H1 (cell line): Measurements from ENCODE around the gene TMEM106A. TPM values are rescaled to one million over a fixed set of nuclear protein-coding genes. Genes with fewer than 3 reads are reported as not detected.

Source experiments
- CTCF ChIA-PET: fragments of 300-600 bp; sonication (Branson Sonifier 250); formaldehyde crosslinking; loops from one replicate; lab custom pipeline; 2021; ENCODE audit not compliant: partially characterized antibody; lab: Charles Lee
- POLR2A ChIA-PET: fragments of 300-600 bp; sonication (Branson Sonifier 250); formaldehyde crosslinking; loops from one replicate; lab custom pipeline; 2021; ENCODE audit warnings: inconsistent platforms; ENCODE audit not compliant: partially characterized antibody; lab: Charles Lee
- DNase-seq, 2 experiments: peaks; one replicate each; pipeline versions ENCODE4 v3.0.0 to v3.0.0-alpha.2; 2010 to 2022; ENCODE audit warnings: low spot score in 2 of 2, low read depth in 1 of 2, mixed read lengths in 1 of 2
- FAIRE-seq: peaks from 2 replicates; lab custom pipeline; 2011; peaks lifted over from hg19 to GRCh38; lab: Jason Lieb, UNC
- H2AFZ ChIP-seq: 2 replicates; pipeline ENCODE4 v1.8.1; 2012; ENCODE audit warnings: low read length, inconsistent platforms
- H2AK5ac ChIP-seq: 2 replicates; pipeline ENCODE4 v1.6.1; 2013; ENCODE audit warnings: low read depth, low read length
- H2BK120ac ChIP-seq: replicated peaks from 2 replicates; pipeline ENCODE3; 2013; ENCODE audit warnings: low read depth, low read length, inconsistent platforms
- H2BK12ac ChIP-seq: 2 replicates; pipeline ENCODE4 v1.6.1; 2013; ENCODE audit warnings: low read depth, low read length
- H2BK15ac ChIP-seq: 2 replicates; pipeline ENCODE4 v1.6.1; 2013; ENCODE audit warnings: low read length
- H2BK20ac ChIP-seq: 2 replicates; pipeline ENCODE4 v1.6.1; 2013; ENCODE audit warnings: low read length
- H2BK5ac ChIP-seq: 2 replicates; pipeline ENCODE4 v1.6.1; 2013; ENCODE audit warnings: low read depth, low read length
- H3K14ac ChIP-seq: 2 replicates; pipeline ENCODE4 v1.6.1; 2013; ENCODE audit warnings: inconsistent platforms; ENCODE audit not compliant: insufficient read length
- H3K18ac ChIP-seq: 2 replicates; pipeline ENCODE4 v1.6.1; 2013; ENCODE audit warnings: low read length; ENCODE audit errors: extremely low read depth
- H3K23ac ChIP-seq: 2 replicates; pipeline ENCODE4 v1.6.1; 2013; ENCODE audit warnings: inconsistent platforms; ENCODE audit not compliant: insufficient read length
- H3K23me2 ChIP-seq: 2 replicates; pipeline ENCODE4 v1.6.1; 2013; ENCODE audit warnings: low read depth, low read length
- H3K27ac ChIP-seq: 2 replicates; pipeline ENCODE4 v1.6.1; 2011; ENCODE audit warnings: low read depth, low read length, inconsistent platforms
- H3K27me3 ChIP-seq, 4 experiments: replicated peaks in 1 of 4; 1 replicate in 1 of 4; 2 replicates in 3 of 4; pipeline versions ENCODE4 v1.6.1 to v1.8.1; 2011 to 2013; ENCODE audit warnings: low read length in 3 of 4, mild to moderate bottlenecking in 3 of 4, inconsistent platforms in 2 of 4, mixed read lengths in 2 of 4, moderate library complexity in 1 of 4; ENCODE audit not compliant: control insufficient read depth in 3 of 4, insufficient read depth in 3 of 4; ENCODE audit errors: extremely low read depth in 1 of 4
- H3K36me3 ChIP-seq, 4 experiments: 2 replicates each; pipeline versions ENCODE4 v1.6.1 to v1.8.1; 2011 to 2013; ENCODE audit warnings: mild to moderate bottlenecking in 4 of 4, low read length in 3 of 4, moderate library complexity in 2 of 4, control low read depth in 1 of 4, inconsistent platforms in 1 of 4; ENCODE audit not compliant: insufficient read depth in 4 of 4, control insufficient read depth in 2 of 4
- H3K4ac ChIP-seq: replicated peaks from 2 replicates; pipeline ENCODE3; 2013; ENCODE audit warnings: low read length, low read depth, mixed read lengths, inconsistent platforms; ENCODE audit not compliant: insufficient read length
- H3K4me1 ChIP-seq, 4 experiments: replicated peaks in 1 of 4; 1 replicate in 1 of 4; 2 replicates in 3 of 4; pipeline versions ENCODE4 v1.6.1 to v1.8.1; 2011 to 2013; ENCODE audit warnings: low read length in 3 of 4, inconsistent platforms in 2 of 4, mixed read lengths in 1 of 4; ENCODE audit not compliant: insufficient read depth in 4 of 4, control insufficient read depth in 3 of 4
- H3K4me2 ChIP-seq, 2 experiments: 2 replicates each; pipeline versions ENCODE4 v1.6.1 to v1.8.1; 2011 to 2013; ENCODE audit warnings: low read depth in 2 of 2, low read length in 2 of 2, control low read depth in 1 of 2, inconsistent platforms in 1 of 2, mild to moderate bottlenecking in 1 of 2; ENCODE audit not compliant: insufficient read depth in 1 of 2
- H3K4me3 ChIP-seq, 4 experiments: fragments of 200-600, 300-600 bp in 1 of 4; sonication (generic), shearing (Covaris generic), sonication (Bioruptor Twin) in 1 of 4; 2 replicates each; pipeline versions ENCODE4 v1.5.1 to v1.8.1; 2011 to 2016; ENCODE audit warnings: low read length in 4 of 4, low read depth in 3 of 4, control low read depth in 2 of 4, inconsistent platforms in 2 of 4, mild to moderate bottlenecking in 2 of 4, mixed read lengths in 1 of 4, moderate library complexity in 1 of 4; ENCODE audit not compliant: insufficient read depth in 2 of 4; ENCODE audit errors: extremely low read depth in 1 of 4
- H3K56ac ChIP-seq: replicated peaks from 2 replicates; pipeline ENCODE3; 2013; ENCODE audit warnings: low read depth, mild to moderate bottlenecking, mixed read lengths, low read length, inconsistent platforms; ENCODE audit not compliant: insufficient read length
- H3K79me1 ChIP-seq: 2 replicates; pipeline ENCODE4 v1.6.1; 2013; ENCODE audit warnings: low read depth, low read length, control low read depth
- H3K79me2 ChIP-seq, 2 experiments: 2 replicates each; pipeline versions ENCODE4 v1.6.1 to v1.8.1; 2012 to 2013; ENCODE audit warnings: low read length in 2 of 2, mild to moderate bottlenecking in 2 of 2, inconsistent platforms in 1 of 2; ENCODE audit not compliant: insufficient read depth in 2 of 2, control insufficient read depth in 1 of 2
- H3K9ac ChIP-seq, 4 experiments: replicated peaks in 1 of 4; 1 replicate in 1 of 4; 2 replicates in 3 of 4; pipeline versions ENCODE4 v1.6.1 to v1.8.1; 2011 to 2013; ENCODE audit warnings: low read depth in 3 of 4, low read length in 3 of 4, control low read depth in 2 of 4, mild to moderate bottlenecking in 2 of 4, moderate library complexity in 2 of 4, inconsistent platforms in 1 of 4; ENCODE audit errors: extremely low read depth in 1 of 4
- H3K9me3 ChIP-seq, 2 experiments: 2 replicates each; pipeline versions ENCODE4 v1.6.1 to v1.8.1; 2012 to 2013; ENCODE audit warnings: mild to moderate bottlenecking in 2 of 2, moderate library complexity in 2 of 2, control low read depth in 1 of 2, inconsistent platforms in 1 of 2, low read depth in 1 of 2, low read length in 1 of 2, mixed read lengths in 1 of 2; ENCODE audit not compliant: insufficient read depth in 2 of 2
- H4K20me1 ChIP-seq, 2 experiments: replicated peaks in 1 of 2; 2 replicates each; pipeline versions ENCODE3 to v1.8.1; 2011 to 2013; ENCODE audit warnings: inconsistent platforms in 2 of 2, low read length in 2 of 2, mild to moderate bottlenecking in 1 of 2; ENCODE audit not compliant: insufficient read depth in 2 of 2, control insufficient read depth in 1 of 2
- H4K5ac ChIP-seq: 2 replicates; pipeline ENCODE4 v1.6.1; 2013; ENCODE audit warnings: low read length, low read depth, mixed read lengths, inconsistent platforms; ENCODE audit not compliant: insufficient read length
- H4K8ac ChIP-seq: 2 replicates; pipeline ENCODE4 v1.8.0; 2013; ENCODE audit warnings: mild to moderate bottlenecking, moderate library complexity, low read length, inconsistent platforms; ENCODE audit not compliant: insufficient read depth; ENCODE audit errors: extremely low read depth
- H4K91ac ChIP-seq: replicated peaks from 2 replicates; pipeline ENCODE3; 2013; ENCODE audit warnings: low read length, mixed read lengths, inconsistent platforms; ENCODE audit not compliant: insufficient read length
- BRCA1 ChIP-seq: IDR thresholded peaks from 2 replicates; pipeline ENCODE4 v1.6.1; 2012; ENCODE audit warnings: low read depth, low read length, improper control_type of control experiment
- CHD2 ChIP-seq: IDR thresholded peaks from 2 replicates; pipeline ENCODE4 v1.6.1; 2012; ENCODE audit warnings: low read length, improper control_type of control experiment
- EZH2 ChIP-seq: fragments of 200-600 bp; sonication (generic); IDR thresholded peaks from 2 replicates; pipeline ENCODE4 v1.7.1; 2012; ENCODE audit warnings: low read depth, mild to moderate bottlenecking, moderate library complexity, low read length, inconsistent platforms; ENCODE audit not compliant: severe bottlenecking
- GTF2F1 ChIP-seq: IDR thresholded peaks from 2 replicates; pipeline ENCODE4 v1.6.1; 2012; ENCODE audit warnings: low read depth, low read length, improper control_type of control experiment, borderline replicate concordance
- HDAC6 ChIP-seq: IDR thresholded peaks from one replicate; pipeline ENCODE4 v1.7.1; 2012; ENCODE audit warnings: low read depth, mild to moderate bottlenecking, inconsistent platforms, low read length, moderate library complexity
- KDM1A ChIP-seq: fragments of 200-600, 300-600 bp; sonication (generic); IDR thresholded peaks from 2 replicates; pipeline ENCODE4 v1.7.1; 2016; ENCODE audit warnings: mild to moderate bottlenecking, low read length, borderline replicate concordance
- MAFK ChIP-seq: IDR thresholded peaks from 2 replicates; pipeline ENCODE4 v1.6.1; 2012; ENCODE audit warnings: low read depth, mild to moderate bottlenecking, improper control_type of control experiment, low read length
- POLR2AphosphoS5 ChIP-seq: IDR thresholded peaks from 2 replicates; pipeline ENCODE4 v1.6.1; 2011; ENCODE audit warnings: low read depth, low read length
- POU5F1 ChIP-seq: IDR thresholded peaks from 2 replicates; pipeline ENCODE4 v1.6.1; 2011; ENCODE audit warnings: low read depth, mild to moderate bottlenecking, low read length, moderate library complexity
- SIRT6 ChIP-seq: IDR thresholded peaks from one replicate; pipeline ENCODE4 v1.7.1; 2012; ENCODE audit warnings: low read length, inconsistent platforms
- SP1 ChIP-seq: IDR thresholded peaks from 2 replicates; pipeline ENCODE4 v1.6.1; 2011; ENCODE audit warnings: low read depth, low read length
- SP4 ChIP-seq: IDR thresholded peaks from 2 replicates; pipeline ENCODE4 v1.6.1; 2012; ENCODE audit warnings: low read length, inconsistent platforms
- SRF ChIP-seq: IDR thresholded peaks from 2 replicates; pipeline ENCODE4 v1.6.1; 2011; ENCODE audit warnings: mild to moderate bottlenecking, low read depth, low read length, moderate library complexity
- WGBS, 2 experiments: shearing (Covaris generic) in 1 of 2; methylation state at CpG; one replicate each; pipeline versions ENCODE4 v1.1.6 to v1.1.7; 2013 to 2015; ENCODE audit warnings: low lambda C conversion rate in 2 of 2, mixed read lengths in 2 of 2, inconsistent platforms in 1 of 2, low coverage in 1 of 2, missing lambda C conversion rate in 1 of 2; ENCODE audit not compliant: insufficient replicate concordance in 2 of 2, insufficient coverage in 1 of 2, insufficient read length in 1 of 2; ENCODE audit errors: extremely low coverage in 1 of 2, missing lambda C conversion rate in 1 of 2; 5-methylcytosine and 5-hydroxymethylcytosine counted together
- polyA plus RNA-seq, 7 experiments: library from polyadenylated mRNA; depleted of rRNA in 3 of 7; stranded (reverse) in 5 of 7; unstranded in 2 of 7; fragments of >200 nt in 5 of 7; fragments of 200-250 nt in 2 of 7; gene quantifications; 1 replicate in 5 of 7; 2 replicates in 1 of 7; 4 replicates in 1 of 7; pipeline versions ENCODE4 v1.2.1 to v1.2.3, GENCODE V29; 2011 to 2013; ENCODE audit warnings: missing spikeins in 2 of 7, mixed read lengths in 2 of 7
- total RNA-seq: library from RNA; stranded (reverse); fragmentation: NEBNext Ultra II Directional; extraction: Animal tissue kit (Norgen Biotek cat#: 25700); gene quantifications from 2 replicates; pipeline ENCODE4 v1.2.1, GENCODE V29; 2021
- TF ChIP-seq, protein P1 (sequence below): IDR thresholded peaks from 2 replicates; pipeline ENCODE4 v1.6.1; 2011; ENCODE audit warnings: low read length, improper control_type of control experiment

Gene TMEM106A
- total and polyA plus RNA-seq, 2 of the 8 experiments (the other 6 are each of a cell fraction or from before 2014, with no cell fraction given), result 3.2 to 5.4 TPM

DNA sequence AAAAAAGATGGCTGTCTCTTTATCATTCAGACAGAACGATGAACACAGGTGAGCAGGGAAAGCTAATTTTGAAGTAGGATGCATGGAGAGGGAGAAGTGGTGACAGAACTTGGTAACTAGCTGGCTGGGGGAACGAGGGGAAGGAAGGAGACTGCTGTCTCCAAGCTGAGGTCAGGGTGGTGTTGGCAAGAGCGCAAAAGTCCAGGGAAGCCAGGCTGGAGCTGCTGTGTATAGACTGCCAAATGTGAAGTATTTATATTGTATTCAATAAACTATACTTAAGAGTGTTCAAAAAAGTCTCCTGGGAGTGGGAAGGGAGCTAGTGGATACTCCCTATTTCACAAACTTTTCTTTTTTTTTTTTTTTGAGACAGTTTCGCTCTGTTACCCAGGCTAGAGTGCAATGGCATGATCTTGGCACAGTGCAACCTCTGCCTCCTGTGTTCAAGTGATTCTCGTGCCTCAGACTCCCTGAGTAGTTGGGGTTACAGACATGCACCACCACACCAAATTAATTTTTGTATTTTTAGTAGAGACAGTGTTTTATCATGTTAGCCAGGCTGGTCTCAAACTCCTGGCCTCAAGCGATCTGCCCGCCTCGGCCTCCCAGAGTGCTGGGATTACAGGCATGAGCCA lies 8.2 kb downstream of the TMEM106A start:
- no peak overlapping the region for H3K18ac ChIP-seq
- no peak overlapping the region for H2AK5ac ChIP-seq
- H2BK5ac ChIP-seq, result no peak overlapping the region
- H4K20me1 ChIP-seq, result no peaks in the 10 kb centered on the region
- H3K14ac ChIP-seq, result no peak overlapping the region
- no peak overlapping the region for H3K27ac ChIP-seq
- POLR2A ChIA-PET, result interaction anchor here (1.7 to 10.3 kb wide), 2 partner anchors 8 to 97 kb away, joined by 5 to 123 read pairs; partner anchors contain the start of gene TMEM106A
- FAIRE-seq (no peak), DNase-seq (peak in 1 of 2 experiments; percentile 10)
- no peaks in the 10 kb centered on the region; a peak in 1 of 4 replicates for H3K9me3 ChIP-seq
- H3K36me3 ChIP-seq, result peaks cover 0 to 2% (median 0%) of the 10 kb centered on the region in 4 experiments; a peak in 1 of 8 replicates
- no peak overlapping the region for H4K5ac ChIP-seq
- 78% methylated on average over 7 of the region's 8 CpGs; no CpG with 5 or more reads in 1 of the 2 experiments for WGBS, 2 experiments
- CTCF ChIA-PET, result no interaction called here
- H3K4me1 ChIP-seq, result no peaks in the 10 kb centered on the region
- H2BK15ac ChIP-seq, result no peak overlapping the region
- H3K23ac ChIP-seq, result no peak overlapping the region
- H3K9ac ChIP-seq, result no peak overlapping the region
- H3K23me2 ChIP-seq, result no peaks in the 10 kb centered on the region; the same call in 1 of the 2 replicates
- no peak overlapping the region for H2BK12ac ChIP-seq
- no peak overlapping the region for H3K4me3 ChIP-seq
- no peaks in the 10 kb centered on the region for H3K27me3 ChIP-seq
- H2AFZ ChIP-seq, result no peak overlapping the region
- no peak overlapping the region for H4K91ac ChIP-seq
- no peaks in the 10 kb centered on the region for H3K79me2 ChIP-seq
- no peak overlapping the region for H2BK120ac ChIP-seq
- H3K56ac ChIP-seq, result no peak overlapping the region
- H4K8ac ChIP-seq, result no peak overlapping the region
- H2BK20ac ChIP-seq, result no peak overlapping the region
- no peak overlapping the region for H3K4ac ChIP-seq
- no peak overlapping the region for H3K4me2 ChIP-seq
- no peaks in the 10 kb centered on the region for H3K79me1 ChIP-seq
- TF ChIP-seq CHD2 (no peak), SP1 (no peak), SP4 (no peak), SIRT6 (no peak), KDM1A (no peak), POU5F1 (no peak), BRCA1 (no peak), SRF (no peak), POLR2AphosphoS5 (no peak), EZH2 (no peak), HDAC6 (no peak), GTF2F1 (no peak), MAFK (no peak)
- TF ChIP-seq, protein P1, sequence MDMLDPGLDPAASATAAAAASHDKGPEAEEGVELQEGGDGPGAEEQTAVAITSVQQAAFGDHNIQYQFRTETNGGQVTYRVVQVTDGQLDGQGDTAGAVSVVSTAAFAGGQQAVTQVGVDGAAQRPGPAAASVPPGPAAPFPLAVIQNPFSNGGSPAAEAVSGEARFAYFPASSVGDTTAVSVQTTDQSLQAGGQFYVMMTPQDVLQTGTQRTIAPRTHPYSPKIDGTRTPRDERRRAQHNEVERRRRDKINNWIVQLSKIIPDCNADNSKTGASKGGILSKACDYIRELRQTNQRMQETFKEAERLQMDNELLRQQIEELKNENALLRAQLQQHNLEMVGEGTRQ, result no peak
